Measurements from ENCODE around the gene ABHD1.
A peak's percentile ranks its signal among the peaks of the same experiment; 100 is the strongest.
"Not testable (repeated sequence)": the region's sequence is repeated elsewhere in the genome, so short reads cannot be mapped to it uniquely, and the experiment has no call there.

ABHD1 gene

GRCh38 chr2:27111392-27112078, 12.1 kb upstream of the ABHD1 start:
- DNase-seq = not testable (repeated sequence)

DNA sequence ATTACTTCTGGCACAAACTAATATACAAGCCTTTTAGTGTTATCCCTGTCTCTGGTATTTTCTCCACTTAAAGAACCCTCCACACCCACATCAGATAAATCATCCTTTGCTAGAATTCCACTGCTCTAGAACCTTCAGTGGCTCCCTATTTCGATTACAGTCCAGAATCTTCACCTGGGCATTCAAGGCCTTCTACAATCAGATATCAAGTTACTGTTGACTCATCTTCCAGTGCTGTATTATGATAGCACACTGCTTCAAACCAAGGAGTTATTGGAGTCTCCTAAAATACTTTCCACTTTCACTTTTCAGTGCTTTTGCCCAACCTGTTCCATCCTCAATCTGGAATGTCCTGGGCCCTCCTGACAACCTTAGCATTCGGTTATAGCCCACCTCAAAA, 8.1 kb upstream of the ABHD1 start:
- no peak for DNase-seq

DNA sequence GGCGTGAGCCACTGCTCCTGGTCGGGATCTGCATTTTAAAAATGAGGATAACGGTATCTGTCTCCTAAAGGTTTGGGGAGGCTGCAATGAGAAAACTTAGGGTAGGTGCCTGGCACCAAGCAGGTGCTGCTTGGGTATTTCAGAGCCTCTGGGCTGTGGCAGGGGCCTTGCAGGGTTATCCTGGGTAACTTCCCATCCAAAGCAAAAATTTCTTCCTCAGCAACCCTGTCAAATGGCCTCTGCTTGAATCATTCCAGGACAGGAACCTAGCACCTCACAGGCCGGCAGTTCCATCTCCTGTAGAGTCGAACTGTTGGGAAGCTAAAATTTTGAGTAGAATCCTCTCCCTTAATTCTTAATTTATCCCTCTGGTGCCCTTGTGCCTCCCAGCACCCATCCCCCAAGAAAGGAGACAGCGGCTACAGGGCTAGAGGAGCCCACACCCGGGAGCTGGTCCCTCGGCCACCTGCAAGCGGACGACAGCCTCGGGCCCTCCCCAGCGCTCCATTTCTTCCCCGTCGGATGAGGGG, 5.6 kb upstream of the ABHD1 start:
- DNase-seq = no peak

GRCh38 chr2:27118525-27119329, 4.9 kb upstream of the ABHD1 start, which contains the start of gene CGREF1:
CGREF1 (minus strand) TSS chr2:27119128; CDS start chr2:27104366, 14,762 bp downstream.
- DNase-seq = no peak

DNA sequence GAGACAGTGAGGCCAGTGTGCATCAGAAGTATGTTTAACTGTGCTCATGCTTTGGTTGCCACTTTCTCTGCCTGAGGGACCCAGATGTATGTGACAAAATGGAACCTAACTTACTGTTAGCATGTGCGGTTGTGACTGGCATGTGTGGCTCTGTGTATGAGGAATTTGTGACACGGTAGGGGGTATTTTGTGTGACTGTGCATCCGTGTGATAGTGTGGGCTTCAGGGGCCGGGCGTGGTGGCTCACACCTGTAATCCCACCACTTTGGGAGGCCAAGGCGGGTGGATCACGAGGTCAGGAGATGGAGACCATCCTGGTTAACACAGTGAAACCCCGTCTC, 4.3 kb upstream of the ABHD1 start:
- DNase-seq = not testable (repeated sequence)

DNA sequence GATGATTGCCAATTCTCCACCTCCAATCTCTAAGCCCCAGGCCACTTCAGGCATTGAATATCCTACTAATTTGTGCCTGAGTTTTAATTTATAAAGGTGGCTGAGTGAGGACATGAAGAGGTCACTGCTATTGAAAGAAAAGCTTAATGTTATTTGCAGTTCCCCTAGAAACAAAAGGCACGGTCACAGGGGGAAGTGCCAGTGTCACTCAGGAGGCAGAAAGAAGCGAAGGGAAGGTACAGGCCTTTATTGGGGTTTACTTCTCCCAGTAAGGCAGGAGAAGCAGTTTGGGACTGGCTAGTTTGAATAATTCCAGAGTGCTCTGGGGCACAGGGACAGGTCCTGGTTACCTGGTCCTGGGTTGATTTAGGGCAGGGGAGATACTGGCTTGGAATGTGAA, 1.7 kb upstream of the ABHD1 start:
- no peak for DNase-seq

GRCh38 chr2:27122791-27123190, 824 bp upstream of the ABHD1 start:
- no peak for DNase-seq

- DNase-seq = no peak
These were observed 1.5 kb downstream of the ABHD1 start for GRCh38 chr2:27125104-27125503.

GRCh38 chr2:27126252-27126710, 2.7 kb downstream of the ABHD1 start:
- no peak for DNase-seq

DNA sequence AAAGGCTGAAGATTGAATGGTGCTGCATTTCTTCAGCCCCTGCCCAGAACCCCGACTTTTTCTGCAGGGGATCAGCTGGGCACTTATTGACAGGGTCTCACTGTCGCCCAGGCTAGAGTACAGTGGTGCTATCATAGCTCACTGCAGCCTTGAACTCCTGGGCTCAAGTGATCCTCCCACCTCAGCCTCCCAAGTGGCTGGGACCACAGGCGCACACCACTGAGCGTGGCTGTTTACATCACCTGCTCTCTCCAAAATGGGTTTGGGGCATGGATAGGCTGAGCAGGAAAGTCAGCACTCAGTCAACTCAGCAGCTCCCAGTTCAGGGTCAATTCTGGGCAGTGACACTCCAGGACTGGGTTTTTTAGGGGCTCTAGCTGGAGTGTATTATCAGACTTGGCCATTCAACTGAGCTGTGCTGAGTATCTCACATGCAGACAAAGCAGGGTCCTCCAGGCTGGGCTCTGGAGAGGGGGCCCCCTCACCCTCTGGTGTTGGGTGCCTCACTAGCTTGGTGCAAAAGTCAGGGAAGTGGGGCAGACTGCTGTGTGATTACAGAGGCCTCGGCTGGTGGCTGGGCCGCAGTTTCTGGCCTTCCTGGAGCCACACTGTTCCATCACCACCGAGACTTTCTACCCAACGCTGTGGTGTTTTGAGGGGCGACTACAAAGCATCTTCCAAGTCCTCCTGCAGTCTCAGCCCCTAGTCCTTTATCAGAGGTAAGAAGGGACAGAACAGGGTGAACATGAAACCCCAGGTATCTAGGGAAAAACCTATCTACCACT, 4.5 kb downstream of the ABHD1 start:
- no peak for DNase-seq

DNA sequence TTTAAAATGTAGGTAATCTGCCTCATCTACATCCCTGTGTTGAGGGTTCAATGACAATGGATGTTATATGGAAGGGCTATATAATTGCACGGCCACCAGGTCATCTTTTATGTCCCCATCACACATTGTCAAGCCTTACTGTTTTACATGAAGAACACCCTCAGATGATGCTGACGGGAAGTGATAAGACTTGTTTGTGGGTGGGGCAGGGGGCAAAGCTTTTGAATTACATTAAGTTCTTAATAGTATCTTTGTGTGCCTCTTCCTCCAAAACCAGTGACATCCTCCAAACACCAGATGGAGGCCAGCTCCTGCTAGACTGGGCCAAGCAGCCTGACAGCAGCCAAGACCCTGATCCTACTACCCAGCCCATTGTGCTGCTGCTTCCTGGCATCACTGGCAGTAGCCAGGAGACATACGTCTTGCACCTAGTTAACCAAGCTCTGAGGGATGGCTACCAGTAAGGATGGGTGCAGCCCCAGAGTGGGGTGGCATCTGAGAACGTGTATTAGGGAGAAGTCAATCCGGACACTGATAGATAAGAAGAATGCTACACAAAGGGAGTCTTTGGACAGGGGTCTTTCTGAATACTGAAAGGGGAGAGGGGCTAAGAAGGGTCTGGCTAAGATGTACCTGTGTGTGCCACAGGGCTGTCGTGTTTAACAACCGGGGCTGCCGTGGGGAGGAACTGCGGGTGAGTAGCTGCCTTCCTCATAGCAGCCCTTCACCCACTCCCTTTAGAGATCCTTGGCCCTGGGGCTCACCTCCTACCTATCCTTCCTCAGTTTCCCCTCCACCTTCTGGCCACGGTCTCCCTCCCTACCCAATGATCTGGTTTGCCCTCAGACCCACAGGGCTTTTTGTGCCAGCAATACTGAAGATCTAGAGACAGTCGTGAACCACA, 5.3 kb downstream of the ABHD1 start:
- DNase-seq = no peak

DNA sequence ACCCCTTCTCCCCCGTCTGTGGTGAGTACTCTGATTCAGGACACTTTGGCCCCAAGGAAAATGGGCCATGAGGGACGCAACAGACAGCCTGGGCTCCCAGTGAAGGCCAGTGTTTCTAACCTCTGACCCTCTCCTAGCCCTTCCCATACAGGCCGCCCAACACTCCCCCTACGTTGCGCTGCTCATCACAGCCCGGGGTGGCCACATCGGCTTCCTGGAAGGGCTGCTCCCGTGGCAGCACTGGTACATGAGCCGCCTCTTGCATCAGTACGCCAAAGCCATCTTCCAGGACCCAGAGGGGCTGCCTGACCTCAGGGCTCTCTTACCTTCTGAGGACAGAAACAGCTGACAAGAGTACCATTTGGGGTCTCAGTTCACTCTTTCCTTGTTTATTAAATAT, 6.8 kb downstream of the ABHD1 start:
- no peak for DNase-seq

DNA sequence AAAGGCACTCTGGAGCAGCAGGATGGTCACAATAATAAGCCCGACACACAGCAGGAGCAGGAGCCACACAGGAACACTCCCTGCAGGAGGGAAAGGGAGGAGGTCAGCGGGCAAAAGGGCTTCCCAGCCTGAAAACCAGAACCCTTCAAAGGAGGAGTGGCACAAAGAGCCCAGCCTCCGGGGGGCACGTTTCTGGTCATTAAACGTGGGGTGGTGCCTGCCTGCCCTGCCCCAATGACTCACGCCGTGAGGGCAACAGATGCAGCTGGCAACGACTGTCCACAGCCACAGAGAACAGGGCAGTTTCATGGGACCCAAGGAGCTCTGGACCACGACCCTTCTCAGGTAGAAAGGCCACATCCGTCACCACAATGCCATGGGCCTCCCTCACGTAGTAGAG, 7.8 kb downstream of the ABHD1 start:
- no peak for DNase-seq

DNA sequence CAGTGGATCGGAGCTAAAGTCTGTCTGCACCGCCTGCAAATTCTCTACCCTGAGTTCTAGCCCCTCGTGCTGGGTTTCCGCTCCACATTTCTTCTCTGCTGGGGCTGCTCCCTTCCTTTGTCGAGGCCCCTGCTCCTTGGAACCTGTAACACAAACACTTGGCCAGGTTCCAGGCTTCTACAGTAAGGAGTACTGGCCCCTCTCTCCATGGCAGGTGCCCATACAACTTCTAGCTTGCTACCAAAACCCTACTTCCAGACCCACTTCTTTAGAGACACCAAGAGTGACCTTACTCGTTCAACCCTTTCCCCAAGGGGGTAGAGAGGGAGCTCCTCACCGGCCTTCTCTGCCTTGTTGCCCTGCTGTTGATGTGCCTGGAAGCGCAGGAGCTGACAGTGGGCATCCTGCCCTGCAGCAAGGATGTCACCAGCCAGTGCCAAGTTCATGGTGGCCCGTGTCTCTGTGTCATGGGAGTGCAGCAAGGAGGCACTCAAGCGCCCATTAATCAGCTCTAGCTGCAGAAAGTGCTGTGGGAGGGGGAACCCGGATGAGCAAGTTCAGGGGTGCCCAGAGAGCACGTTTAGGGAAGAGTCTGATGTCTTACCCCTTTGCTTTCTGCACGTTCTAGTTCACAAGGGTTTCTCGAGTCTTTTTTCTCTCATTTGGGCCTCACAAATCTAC, 9.7 kb downstream of the ABHD1 start:
- DNase-seq = no peak

GRCh38 chr2:27133905-27134780, 10.5 kb downstream of the ABHD1 start, which contains the start of gene PREB:
PREB (minus strand) TSS chr2:27134636; CDS start chr2:27134421, 215 bp downstream.
- peak; percentile 91 for DNase-seq

- DNase-seq = no peak
These were observed 11.3 kb downstream of the ABHD1 start for GRCh38 chr2:27134781-27135477.

DNA sequence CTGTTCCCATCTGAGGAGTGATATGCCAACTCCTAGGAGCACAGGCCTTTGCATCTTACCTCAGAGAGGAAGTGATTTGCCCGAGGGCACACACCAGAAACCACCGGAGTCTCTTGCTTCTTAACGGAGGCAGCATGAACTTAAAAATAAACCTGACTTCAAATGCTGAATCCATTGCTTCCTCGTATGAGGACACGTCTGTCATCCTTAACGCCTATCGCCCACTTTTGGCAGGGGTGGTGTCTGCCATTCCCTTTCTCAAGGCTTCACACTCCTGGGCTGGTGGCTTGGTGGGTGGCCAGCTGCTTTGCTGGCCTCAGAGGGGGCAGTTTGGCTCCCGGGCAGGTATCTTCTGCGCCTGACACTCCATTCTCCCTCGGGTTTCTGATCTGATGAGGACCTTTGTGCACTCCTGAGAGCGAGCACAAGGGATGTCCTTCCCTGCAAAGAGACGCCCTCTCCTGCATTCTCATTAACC, 11.9 kb downstream of the ABHD1 start:
- no peak for DNase-seq

- DNase-seq = no peak
These were observed 13.1 kb downstream of the ABHD1 start for GRCh38 chr2:27136751-27137150.

DNA sequence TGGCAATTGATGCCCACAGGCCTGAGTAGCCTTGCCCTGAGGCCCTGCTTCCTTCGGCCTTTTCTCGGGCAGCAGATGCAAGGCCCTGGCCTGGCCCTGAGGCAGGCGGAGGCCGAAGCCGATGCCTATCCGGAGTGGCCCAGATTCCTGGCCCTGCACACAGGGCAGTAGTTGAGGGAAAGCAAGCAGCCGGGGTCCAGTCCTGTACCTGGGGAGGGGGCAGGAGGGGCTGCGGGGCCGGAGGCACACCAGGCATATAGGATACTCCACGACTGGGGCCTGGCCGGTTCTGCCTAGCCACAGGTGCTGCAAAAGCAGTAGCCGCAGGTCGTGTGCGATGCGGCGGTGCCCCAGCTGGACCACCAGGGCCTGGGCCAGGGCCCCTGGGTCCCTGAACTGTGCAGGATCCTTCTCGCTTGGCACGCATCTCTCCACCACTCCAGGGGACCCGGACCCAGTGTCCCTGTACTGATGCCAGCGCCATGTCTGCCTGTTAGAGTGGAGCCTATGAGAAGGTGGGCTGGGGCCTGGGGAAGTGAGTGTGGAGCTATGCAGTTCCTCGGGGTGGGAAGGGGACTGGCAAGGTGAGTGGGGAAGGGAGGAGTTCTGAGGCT, 13.8 kb downstream of the ABHD1 start:
- DNase-seq = no peak
